ENCODE data around the gene NEDD4. TPM values are rescaled to one million over a fixed set of nuclear protein-coding genes. Genes with fewer than 3 reads are reported as not detected.

The NEDD4 gene
- total and polyA plus RNA-seq, 3 donors from 2014 or later: 3.7 to 8.3 (median 6.4) TPM

DNA sequence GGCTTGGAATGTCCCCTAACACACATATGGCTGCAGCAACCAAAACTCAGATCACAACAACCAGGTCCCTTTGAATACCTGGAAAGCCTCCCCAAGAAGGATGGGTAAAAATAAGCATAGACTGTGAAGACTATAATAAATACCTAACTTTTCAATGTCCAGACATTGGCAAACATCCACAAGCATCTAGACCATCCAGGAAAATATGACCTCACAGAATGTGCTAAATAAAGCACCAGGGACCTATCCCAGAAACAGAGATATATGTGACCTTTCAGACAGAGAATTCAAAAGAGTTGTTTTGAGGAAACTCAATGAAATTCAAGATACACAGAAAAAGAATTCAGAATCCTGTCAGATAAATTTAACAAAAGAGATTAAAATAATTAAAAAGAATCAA lies 109.2 kb downstream of the NEDD4 start:
- intact Hi-C loops (cut with DNase I; ENCODE audit: low total_unique reads): no loop called here
- Histone ChIP-seq H3K4me1 (peaks cover 3% of the 10 kb centered on the region), H3K36me3 (ENCODE audit: low read depth, missing control alignments) (no peaks in the 10 kb centered on the region), H3K27me3 (no peaks in the 10 kb centered on the region), H3K9me3 (no peaks in the 10 kb centered on the region), H3K27ac (no peak overlapping the region), H3K4me3 (no peak overlapping the region)
- no peak for DNase-seq
- TF ChIP-seq, protein P1, sequence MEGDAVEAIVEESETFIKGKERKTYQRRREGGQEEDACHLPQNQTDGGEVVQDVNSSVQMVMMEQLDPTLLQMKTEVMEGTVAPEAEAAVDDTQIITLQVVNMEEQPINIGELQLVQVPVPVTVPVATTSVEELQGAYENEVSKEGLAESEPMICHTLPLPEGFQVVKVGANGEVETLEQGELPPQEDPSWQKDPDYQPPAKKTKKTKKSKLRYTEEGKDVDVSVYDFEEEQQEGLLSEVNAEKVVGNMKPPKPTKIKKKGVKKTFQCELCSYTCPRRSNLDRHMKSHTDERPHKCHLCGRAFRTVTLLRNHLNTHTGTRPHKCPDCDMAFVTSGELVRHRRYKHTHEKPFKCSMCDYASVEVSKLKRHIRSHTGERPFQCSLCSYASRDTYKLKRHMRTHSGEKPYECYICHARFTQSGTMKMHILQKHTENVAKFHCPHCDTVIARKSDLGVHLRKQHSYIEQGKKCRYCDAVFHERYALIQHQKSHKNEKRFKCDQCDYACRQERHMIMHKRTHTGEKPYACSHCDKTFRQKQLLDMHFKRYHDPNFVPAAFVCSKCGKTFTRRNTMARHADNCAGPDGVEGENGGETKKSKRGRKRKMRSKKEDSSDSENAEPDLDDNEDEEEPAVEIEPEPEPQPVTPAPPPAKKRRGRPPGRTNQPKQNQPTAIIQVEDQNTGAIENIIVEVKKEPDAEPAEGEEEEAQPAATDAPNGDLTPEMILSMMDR (IDR thresholded peaks at IDR 0.05): no peak
- TF ChIP-seq POLR2A (IDR thresholded peaks at IDR 0.05): no peak

GRCh38 chr15:55879181-55879580 lies 114.2 kb downstream of the NEDD4 start:
- H3K27me3 ChIP-seq: no peaks in the 10 kb centered on the region
- H3K4me3 ChIP-seq: no peak overlapping the region
- TF ChIP-seq, protein P1 (IDR thresholded peaks at IDR 0.05): no peak
- TF ChIP-seq POLR2A (IDR thresholded peaks at IDR 0.05): no peak
- H3K36me3 ChIP-seq (ENCODE audit: low read depth, missing control alignments): no peaks in the 10 kb centered on the region
- no peak for DNase-seq
- H3K4me1 ChIP-seq: peaks cover 3% of the 10 kb centered on the region
- intact Hi-C loops (cut with DNase I; ENCODE audit: low total_unique reads): no loop called here
- H3K9me3 ChIP-seq: no peaks in the 10 kb centered on the region
- no peak overlapping the region for H3K27ac ChIP-seq

GRCh38 chr15:55873024-55873720 lies 120.2 kb downstream of the NEDD4 start:
- DNase-seq: no peak

GRCh38 chr15:55872471-55872870 lies 120.9 kb downstream of the NEDD4 start:
- WGBS, 2 donors: 86 to 88% methylated on average over 2 of the region's 2 CpGs
- H3K4me3 ChIP-seq: no peak overlapping the region
- intact Hi-C loops (cut with DNase I; ENCODE audit: low total_unique reads): no loop called here

More at GRCh38 chr15:55873024-55873720, 120.2 kb downstream of the NEDD4 start:
- no peak overlapping the region for H3K4me3 ChIP-seq
- H3K27ac ChIP-seq: no peak overlapping the region
- TF ChIP-seq, protein P1 (IDR thresholded peaks at IDR 0.05): no peak
- TF ChIP-seq POLR2A (IDR thresholded peaks at IDR 0.05): no peak
- H3K4me1 ChIP-seq: no peaks in the 10 kb centered on the region
- no peaks in the 10 kb centered on the region for H3K27me3 ChIP-seq
- 59 to 65% methylated on average over 4 of the region's 4 CpGs for WGBS, 2 donors
- H3K36me3 ChIP-seq (ENCODE audit: low read depth, missing control alignments): no peaks in the 10 kb centered on the region
- intact Hi-C loops (cut with DNase I; ENCODE audit: low total_unique reads): no loop called here
- H3K9me3 ChIP-seq: no peaks in the 10 kb centered on the region

More at GRCh38 chr15:55872471-55872870, 120.9 kb downstream of the NEDD4 start:
- Histone ChIP-seq H3K27ac (no peak overlapping the region), H3K4me1 (no peaks in the 10 kb centered on the region), H3K36me3 (ENCODE audit: low read depth, missing control alignments) (no peaks in the 10 kb centered on the region), H3K27me3 (no peaks in the 10 kb centered on the region), H3K9me3 (no peaks in the 10 kb centered on the region)
- no peak for DNase-seq
- no peak for TF ChIP-seq POLR2A (IDR thresholded peaks at IDR 0.05)
- TF ChIP-seq, protein P1 (IDR thresholded peaks at IDR 0.05): no peak

All from testis (tissue), 3 donors.